WTC11 (cell line): ENCODE measurements around the gene FAM171A1. TPM values are rescaled to one million over a fixed set of nuclear protein-coding genes. Genes with fewer than 3 reads are reported as not detected.

Experiments used
- ATAC-seq: fragments of 200-7000 bp; cut with Tn5 transposase; 2 replicates; pipeline ENCODE4 v1.10.0; 2021; ENCODE audit warnings: mild to moderate bottlenecking, moderate library complexity
- CTCF ChIA-PET: fragments of 300-600 bp; sonication (Branson Sonifier 250); formaldehyde crosslinking; loops from one replicate; lab custom pipeline; 2021; ENCODE audit warnings: antibody characterized with exemption; lab: Charles Lee
- POLR2A ChIA-PET: fragments of 350-600 bp; sonication (Branson Sonifier 250); formaldehyde crosslinking; loops from one replicate; lab custom pipeline; 2021; ENCODE audit warnings: antibody characterized with exemption; lab: Charles Lee
- DNase-seq: peaks from one replicate; pipeline ENCODE4 v3.0.0; 2021; ENCODE audit warnings: low spot score
- H3K27ac Mint-ChIP-seq: 2 replicates; pipeline ENCODE4 v1.8.0; 2021; ENCODE audit warnings: mixed read lengths
- H3K27me3 Mint-ChIP-seq: 2 replicates; pipeline ENCODE4 v1.8.0; 2021; ENCODE audit warnings: low read depth, mild to moderate bottlenecking, moderate library complexity, mixed read lengths
- H3K36me3 Mint-ChIP-seq: 2 replicates; pipeline ENCODE4 v1.8.0; 2021; ENCODE audit warnings: mixed read lengths
- H3K4me1 Mint-ChIP-seq: 2 replicates; pipeline ENCODE4 v1.8.0; 2022; ENCODE audit warnings: mixed read lengths
- H3K4me3 Mint-ChIP-seq: 2 replicates; pipeline ENCODE4 v1.8.0; 2021; ENCODE audit warnings: mild to moderate bottlenecking, moderate library complexity, mixed read lengths
- H3K9me3 Mint-ChIP-seq: 2 replicates; pipeline ENCODE4 v1.8.0; 2021; ENCODE audit warnings: mixed read lengths
- CTCF ChIP-seq: fragments of 200-600 bp; IDR thresholded peaks from 2 replicates; pipeline ENCODE4 v1.8.0; 2022; ENCODE audit warnings: antibody characterized with exemption
- E2F1 ChIP-seq: sonication (generic); formaldehyde crosslinking; IDR thresholded peaks from 2 replicates; pipeline ENCODE4 v1.8.0; 2022; ENCODE audit warnings: mild to moderate bottlenecking, missing genetic modification reagents
- ELF4 ChIP-seq: sonication (generic); formaldehyde crosslinking; IDR thresholded peaks from 2 replicates; pipeline ENCODE4 v1.8.1; 2022; ENCODE audit warnings: low read depth, mild to moderate bottlenecking, moderate library complexity, missing genetic modification reagents
- ESRRA ChIP-seq: sonication (generic); formaldehyde crosslinking; IDR thresholded peaks from 2 replicates; pipeline ENCODE4 v1.8.1; 2022; ENCODE audit warnings: mild to moderate bottlenecking, missing genetic modification reagents, borderline replicate concordance
- ETV6 ChIP-seq: sonication (generic); formaldehyde crosslinking; IDR thresholded peaks from 2 replicates; pipeline ENCODE4 v1.8.1; 2022; ENCODE audit warnings: mild to moderate bottlenecking, missing genetic modification reagents
- FOXP4 ChIP-seq: sonication (generic); formaldehyde crosslinking; IDR thresholded peaks from 2 replicates; pipeline ENCODE4 v1.8.0; 2022; ENCODE audit warnings: mild to moderate bottlenecking, missing genetic modification reagents
- JAZF1 ChIP-seq: fragments of 250-450 bp; sonication (Bioruptor Pico); IDR thresholded peaks from 2 replicates; pipeline ENCODE4 v1.9.0; 2021; ENCODE audit warnings: moderate library complexity, mild to moderate bottlenecking, inconsistent platforms
- JUN ChIP-seq: sonication (generic); formaldehyde crosslinking; IDR thresholded peaks from 2 replicates; pipeline ENCODE4 v1.8.0; 2023; ENCODE audit warnings: mild to moderate bottlenecking, missing genetic modification reagents
- RORB ChIP-seq: fragments of 250-450 bp; sonication (Bioruptor Pico); IDR thresholded peaks from 2 replicates; pipeline ENCODE4 v1.9.0; 2021; ENCODE audit warnings: mild to moderate bottlenecking
- SMAD3 ChIP-seq: sonication (generic); formaldehyde crosslinking; IDR thresholded peaks from 2 replicates; pipeline ENCODE4 v1.8.0; 2022; ENCODE audit warnings: missing genetic modification reagents, mild to moderate bottlenecking, borderline replicate concordance
- SOX15 ChIP-seq: fragments of 250-450 bp; sonication (Bioruptor Pico); IDR thresholded peaks from 2 replicates; pipeline ENCODE4 v1.9.0; 2021; ENCODE audit warnings: mild to moderate bottlenecking
- TCF7 ChIP-seq: sonication (generic); formaldehyde crosslinking; IDR thresholded peaks from 2 replicates; pipeline ENCODE4 v1.8.0; 2022; ENCODE audit warnings: mild to moderate bottlenecking, low read depth, missing genetic modification reagents, moderate library complexity
- TEAD4 ChIP-seq: sonication (generic); formaldehyde crosslinking; IDR thresholded peaks from 2 replicates; pipeline ENCODE4 v1.8.0; 2022; ENCODE audit warnings: mild to moderate bottlenecking, missing genetic modification reagents
- ZNF138 ChIP-seq: sonication (generic); formaldehyde crosslinking; conservative IDR thresholded peaks from 2 replicates; pipeline ENCODE4 v1.8.1; 2022; ENCODE audit warnings: mild to moderate bottlenecking, moderate library complexity, missing genetic modification reagents
- ZNF219 ChIP-seq: sonication (generic); formaldehyde crosslinking; IDR thresholded peaks from 2 replicates; pipeline ENCODE4 v1.8.0; 2023; ENCODE audit warnings: missing genetic modification reagents, mild to moderate bottlenecking, borderline replicate concordance
- ZNF263 ChIP-seq: sonication (generic); formaldehyde crosslinking; IDR thresholded peaks from 2 replicates; pipeline ENCODE4 v1.8.1; 2022; ENCODE audit warnings: low read depth, mild to moderate bottlenecking, moderate library complexity, missing genetic modification reagents
- ZNF317 ChIP-seq: sonication (generic); formaldehyde crosslinking; IDR thresholded peaks from 2 replicates; pipeline ENCODE4 v1.8.1; 2023; ENCODE audit warnings: low read depth, mild to moderate bottlenecking, moderate library complexity, missing genetic modification reagents, borderline replicate concordance
- total RNA-seq: library from RNA; stranded (reverse); gene quantifications from 3 replicates; pipeline ENCODE4 v1.2.3, GENCODE V29; 2021
- TF ChIP-seq, protein P1 (sequence below): sonication (generic); formaldehyde crosslinking; IDR thresholded peaks from 2 replicates; pipeline ENCODE4 v1.8.0; 2023; ENCODE audit warnings: missing genetic modification reagents, mild to moderate bottlenecking, borderline replicate concordance
- TF ChIP-seq, protein P2 (sequence below): fragments of 250-450 bp; sonication (Bioruptor Pico); IDR thresholded peaks from 2 replicates; pipeline ENCODE4 v1.8.0; 2021; ENCODE audit warnings: mild to moderate bottlenecking
- TF ChIP-seq, protein P3 (sequence below): sonication (generic); formaldehyde crosslinking; IDR thresholded peaks from 2 replicates; pipeline ENCODE4 v1.8.0; 2023; ENCODE audit warnings: missing genetic modification reagents

The FAM171A1 gene
- total RNA-seq, 1 experiment from 2014 or later = 33.9 TPM

- H3K4me3 Mint-ChIP-seq = no peak overlapping the region
- ChIA-PET POLR2A (no interaction called here), CTCF (no interaction called here)
- TF ChIP-seq ELF4 (CRISPR knock-in tag) (no peak), E2F1 (no peak), TEAD4 (CRISPR knock-in tag) (no peak), ZNF263 (CRISPR knock-in tag) (no peak), SOX15 (no peak), CTCF (no peak), ETV6 (CRISPR knock-in tag) (no peak), FOXP4 (CRISPR knock-in tag) (no peak), SMAD3 (CRISPR knock-in tag) (no peak), JUN (CRISPR knock-in tag) (no peak), ZNF219 (no peak), ZNF138 (CRISPR knock-in tag) (no peak), ESRRA (CRISPR knock-in tag) (no peak), JAZF1 (CRISPR knock-in tag) (no peak), ZNF317 (CRISPR knock-in tag) (no peak), TCF7 (CRISPR knock-in tag) (no peak), RORB (CRISPR knock-in tag) (no peak)
- TF ChIP-seq, protein P1, sequence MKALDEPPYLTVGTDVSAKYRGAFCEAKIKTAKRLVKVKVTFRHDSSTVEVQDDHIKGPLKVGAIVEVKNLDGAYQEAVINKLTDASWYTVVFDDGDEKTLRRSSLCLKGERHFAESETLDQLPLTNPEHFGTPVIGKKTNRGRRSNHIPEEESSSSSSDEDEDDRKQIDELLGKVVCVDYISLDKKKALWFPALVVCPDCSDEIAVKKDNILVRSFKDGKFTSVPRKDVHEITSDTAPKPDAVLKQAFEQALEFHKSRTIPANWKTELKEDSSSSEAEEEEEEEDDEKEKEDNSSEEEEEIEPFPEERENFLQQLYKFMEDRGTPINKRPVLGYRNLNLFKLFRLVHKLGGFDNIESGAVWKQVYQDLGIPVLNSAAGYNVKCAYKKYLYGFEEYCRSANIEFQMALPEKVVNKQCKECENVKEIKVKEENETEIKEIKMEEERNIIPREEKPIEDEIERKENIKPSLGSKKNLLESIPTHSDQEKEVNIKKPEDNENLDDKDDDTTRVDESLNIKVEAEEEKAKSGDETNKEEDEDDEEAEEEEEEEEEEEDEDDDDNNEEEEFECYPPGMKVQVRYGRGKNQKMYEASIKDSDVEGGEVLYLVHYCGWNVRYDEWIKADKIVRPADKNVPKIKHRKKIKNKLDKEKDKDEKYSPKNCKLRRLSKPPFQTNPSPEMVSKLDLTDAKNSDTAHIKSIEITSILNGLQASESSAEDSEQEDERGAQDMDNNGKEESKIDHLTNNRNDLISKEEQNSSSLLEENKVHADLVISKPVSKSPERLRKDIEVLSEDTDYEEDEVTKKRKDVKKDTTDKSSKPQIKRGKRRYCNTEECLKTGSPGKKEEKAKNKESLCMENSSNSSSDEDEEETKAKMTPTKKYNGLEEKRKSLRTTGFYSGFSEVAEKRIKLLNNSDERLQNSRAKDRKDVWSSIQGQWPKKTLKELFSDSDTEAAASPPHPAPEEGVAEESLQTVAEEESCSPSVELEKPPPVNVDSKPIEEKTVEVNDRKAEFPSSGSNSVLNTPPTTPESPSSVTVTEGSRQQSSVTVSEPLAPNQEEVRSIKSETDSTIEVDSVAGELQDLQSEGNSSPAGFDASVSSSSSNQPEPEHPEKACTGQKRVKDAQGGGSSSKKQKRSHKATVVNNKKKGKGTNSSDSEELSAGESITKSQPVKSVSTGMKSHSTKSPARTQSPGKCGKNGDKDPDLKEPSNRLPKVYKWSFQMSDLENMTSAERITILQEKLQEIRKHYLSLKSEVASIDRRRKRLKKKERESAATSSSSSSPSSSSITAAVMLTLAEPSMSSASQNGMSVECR (CRISPR knock-in tag) = no peak
- TF ChIP-seq, protein P2, sequence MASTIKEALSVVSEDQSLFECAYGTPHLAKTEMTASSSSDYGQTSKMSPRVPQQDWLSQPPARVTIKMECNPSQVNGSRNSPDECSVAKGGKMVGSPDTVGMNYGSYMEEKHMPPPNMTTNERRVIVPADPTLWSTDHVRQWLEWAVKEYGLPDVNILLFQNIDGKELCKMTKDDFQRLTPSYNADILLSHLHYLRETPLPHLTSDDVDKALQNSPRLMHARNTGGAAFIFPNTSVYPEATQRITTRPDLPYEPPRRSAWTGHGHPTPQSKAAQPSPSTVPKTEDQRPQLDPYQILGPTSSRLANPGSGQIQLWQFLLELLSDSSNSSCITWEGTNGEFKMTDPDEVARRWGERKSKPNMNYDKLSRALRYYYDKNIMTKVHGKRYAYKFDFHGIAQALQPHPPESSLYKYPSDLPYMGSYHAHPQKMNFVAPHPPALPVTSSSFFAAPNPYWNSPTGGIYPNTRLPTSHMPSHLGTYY (CRISPR knock-in tag) = no peak
- TF ChIP-seq, protein P3, sequence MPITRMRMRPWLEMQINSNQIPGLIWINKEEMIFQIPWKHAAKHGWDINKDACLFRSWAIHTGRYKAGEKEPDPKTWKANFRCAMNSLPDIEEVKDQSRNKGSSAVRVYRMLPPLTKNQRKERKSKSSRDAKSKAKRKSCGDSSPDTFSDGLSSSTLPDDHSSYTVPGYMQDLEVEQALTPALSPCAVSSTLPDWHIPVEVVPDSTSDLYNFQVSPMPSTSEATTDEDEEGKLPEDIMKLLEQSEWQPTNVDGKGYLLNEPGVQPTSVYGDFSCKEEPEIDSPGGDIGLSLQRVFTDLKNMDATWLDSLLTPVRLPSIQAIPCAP (CRISPR knock-in tag) = no peak
- H3K4me1 Mint-ChIP-seq = no peaks in the 10 kb centered on the region
- no peak overlapping the region for H3K27ac Mint-ChIP-seq
- DNase-seq (no peak), ATAC-seq (no peak)
- H3K27me3 Mint-ChIP-seq = no peaks in the 10 kb centered on the region
- H3K9me3 Mint-ChIP-seq = peaks cover 5% of the 10 kb centered on the region
- peaks cover 33% of the 10 kb centered on the region for H3K36me3 Mint-ChIP-seq
Measured at GRCh38 chr10:15279236-15279635, 91.9 kb downstream of the FAM171A1 start.
